GM12892 (cell line): ENCODE results near the gene SIPA1L3.

Source experiments
- POLR2A ChIP-seq: IDR thresholded peaks from 2 replicates; pipeline ENCODE4 v1.6.1; 2011; ENCODE audit warnings: low read depth, low read length, control low read depth
- POLR2AphosphoS5 ChIP-seq: IDR thresholded peaks from 2 replicates; pipeline ENCODE4 v1.6.1; 2011; ENCODE audit warnings: low read depth, low read length, control low read depth

- no peak for TF ChIP-seq POLR2A
- no peak for TF ChIP-seq POLR2AphosphoS5
Measured at GRCh38 chr19:38175422-38175821, 268.4 kb downstream of the SIPA1L3 start.
